A673 (cell line): Measurements from ENCODE around the gene USP9X. TPM values are rescaled to one million over a fixed set of nuclear protein-coding genes. Genes with fewer than 3 reads are reported as not detected.

Experiments used
- BruUV-seq: library from RNA; stranded (reverse); fragments of 400-500 nt; replicated peaks from 2 replicates; lab custom pipeline; 2021; lab: Mats Ljungman, UMichigan
- CTCF ChIA-PET: fragments of 300-600 bp; sonication (Branson Sonifier 250); formaldehyde crosslinking; loops from one replicate; lab custom pipeline; 2022; ENCODE audit warnings: antibody characterized with exemption; lab: Charles Lee
- POLR2A ChIA-PET: fragments of 300-600 bp; sonication (Branson Sonifier 250); formaldehyde crosslinking; loops from one replicate; lab custom pipeline; 2022; ENCODE audit warnings: antibody characterized with exemption; ENCODE audit not compliant: low non-redundant PET; lab: Charles Lee
- DNase-seq: peaks from one replicate; pipeline ENCODE4 v3.0.0-alpha.2; 2015; ENCODE audit warnings: low spot score
- H3K27ac ChIP-seq: fragments of 200-600 bp; sonication (generic); 2 replicates; pipeline ENCODE4 v1.5.1; 2016; ENCODE audit warnings: mixed run types, low read depth, mild to moderate bottlenecking, mixed read lengths, antibody characterized with exemption, low read length; ENCODE audit not compliant: poor library complexity, severe bottlenecking
- H3K27me3 ChIP-seq: fragments of 200-600 bp; sonication (generic); replicated peaks from 2 replicates; pipeline ENCODE4 v1.6.1; 2017; ENCODE audit warnings: mixed run types, low read depth, mild to moderate bottlenecking, mixed read lengths, antibody characterized with exemption, low read length; ENCODE audit not compliant: insufficient read depth, poor library complexity
- H3K36me3 ChIP-seq: fragments of 200-600 bp; sonication (generic); 2 replicates; pipeline ENCODE4 v1.6.1; 2016; ENCODE audit warnings: mixed run types, mild to moderate bottlenecking, mixed read lengths, antibody characterized with exemption, low read length; ENCODE audit not compliant: insufficient read depth, poor library complexity, severe bottlenecking
- H3K4me1 ChIP-seq: fragments of 200-600 bp; sonication (generic); 2 replicates; pipeline ENCODE4 v1.6.1; 2017; ENCODE audit warnings: mixed run types, mild to moderate bottlenecking, mixed read lengths, antibody characterized with exemption, low read length; ENCODE audit not compliant: insufficient read depth, poor library complexity, severe bottlenecking
- H3K4me3 ChIP-seq: fragments of 200-600 bp; sonication (generic); 2 replicates; pipeline ENCODE4 v1.5.1; 2016; ENCODE audit warnings: low read depth, mixed run types, mild to moderate bottlenecking, mixed read lengths, low read length; ENCODE audit not compliant: poor library complexity, severe bottlenecking
- H3K9me3 ChIP-seq: fragments of 200-600 bp; sonication (generic); 2 replicates; pipeline ENCODE4 v1.6.1; 2016; ENCODE audit warnings: mixed run types, low read depth, mild to moderate bottlenecking, mixed read lengths, antibody characterized with exemption, low read length; ENCODE audit not compliant: poor library complexity, severe bottlenecking
- EZH2 ChIP-seq: fragments of 200-600 bp; sonication (generic); IDR thresholded peaks from 2 replicates; pipeline ENCODE4 v1.6.1; 2017; ENCODE audit warnings: borderline replicate concordance, low read depth, mild to moderate bottlenecking, mixed read lengths, antibody characterized with exemption, low read length; ENCODE audit not compliant: poor library complexity, severe bottlenecking
- intact Hi-C: fragments of 100-400 bp; cut with micrococcal nuclease; formaldehyde crosslinking; loops from one replicate; pipeline ENCODE4 v1.10.0; 2022; ENCODE audit not compliant: unreplicated experiment
- total RNA-seq: library from RNA; stranded (reverse); gene quantifications from 2 replicates; pipeline ENCODE4 v1.2.3, GENCODE V29; 2021
- TF ChIP-seq, protein P1 (sequence below): fragments of 300-800, 200-600 bp; sonication (generic); conservative IDR thresholded peaks from 2 replicates; pipeline ENCODE4 v1.5.1; 2017; ENCODE audit warnings: low read depth, mild to moderate bottlenecking, antibody characterized with exemption, low read length, moderate library complexity, mixed read lengths

Gene USP9X
- total RNA-seq, 1 experiment from 2014 or later = 70.6 TPM

- Histone ChIP-seq H3K9me3 (no peaks in the 10 kb centered on the region), H3K27ac (no peak overlapping the region), H3K36me3 (peaks cover 42% of the 10 kb centered on the region), H3K27me3 (no peaks in the 10 kb centered on the region), H3K4me1 (no peaks in the 10 kb centered on the region), H3K4me3 (no peak overlapping the region)
- no peak for TF ChIP-seq EZH2
- TF ChIP-seq, protein P1, sequence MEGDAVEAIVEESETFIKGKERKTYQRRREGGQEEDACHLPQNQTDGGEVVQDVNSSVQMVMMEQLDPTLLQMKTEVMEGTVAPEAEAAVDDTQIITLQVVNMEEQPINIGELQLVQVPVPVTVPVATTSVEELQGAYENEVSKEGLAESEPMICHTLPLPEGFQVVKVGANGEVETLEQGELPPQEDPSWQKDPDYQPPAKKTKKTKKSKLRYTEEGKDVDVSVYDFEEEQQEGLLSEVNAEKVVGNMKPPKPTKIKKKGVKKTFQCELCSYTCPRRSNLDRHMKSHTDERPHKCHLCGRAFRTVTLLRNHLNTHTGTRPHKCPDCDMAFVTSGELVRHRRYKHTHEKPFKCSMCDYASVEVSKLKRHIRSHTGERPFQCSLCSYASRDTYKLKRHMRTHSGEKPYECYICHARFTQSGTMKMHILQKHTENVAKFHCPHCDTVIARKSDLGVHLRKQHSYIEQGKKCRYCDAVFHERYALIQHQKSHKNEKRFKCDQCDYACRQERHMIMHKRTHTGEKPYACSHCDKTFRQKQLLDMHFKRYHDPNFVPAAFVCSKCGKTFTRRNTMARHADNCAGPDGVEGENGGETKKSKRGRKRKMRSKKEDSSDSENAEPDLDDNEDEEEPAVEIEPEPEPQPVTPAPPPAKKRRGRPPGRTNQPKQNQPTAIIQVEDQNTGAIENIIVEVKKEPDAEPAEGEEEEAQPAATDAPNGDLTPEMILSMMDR = no peak
- POLR2A ChIA-PET = no interaction called here
- intact Hi-C loops = no loop called here
- CTCF ChIA-PET = no interaction called here
- BruUV-seq = no TSS peak
- no peak for DNase-seq
Observed at GRCh38 chrX:41200785-41201184, 115.5 kb downstream of the USP9X start.

- H3K36me3 ChIP-seq = peaks cover 69% of the 10 kb centered on the region
- H3K9me3 ChIP-seq = peaks cover 31% of the 10 kb centered on the region
- BruUV-seq = no TSS peak
- no peak overlapping the region for H3K4me3 ChIP-seq
- intact Hi-C loops = no loop called here
- no peak overlapping the region for H3K27ac ChIP-seq
- CTCF ChIA-PET = no interaction called here
- TF ChIP-seq, protein P1 = no peak
- no peak for TF ChIP-seq EZH2
- no peaks in the 10 kb centered on the region for H3K27me3 ChIP-seq
- no peak for DNase-seq
- POLR2A ChIA-PET = no interaction called here
- no peaks in the 10 kb centered on the region for H3K4me1 ChIP-seq
Observed at GRCh38 chrX:41209853-41210252, 124.6 kb downstream of the USP9X start.

DNA sequence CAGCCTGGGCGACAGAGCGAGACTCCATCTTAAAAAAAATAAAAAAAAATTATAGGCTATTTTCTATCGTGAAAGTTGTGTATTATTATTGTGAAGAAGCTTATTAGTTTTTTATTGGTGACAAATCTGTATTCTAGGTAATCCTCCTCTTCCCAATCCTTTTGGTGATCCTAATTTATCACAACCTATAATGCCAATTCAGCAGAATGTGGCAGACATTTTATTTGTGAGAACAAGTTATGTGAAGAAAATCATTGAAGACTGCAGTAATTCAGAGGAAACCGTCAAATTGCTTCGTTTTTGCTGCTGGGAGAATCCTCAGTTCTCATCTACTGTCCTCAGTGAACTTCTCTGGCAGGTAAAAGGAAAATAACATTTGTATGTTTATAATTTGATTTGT is 139.4 kb downstream of the USP9X start:
- Histone ChIP-seq H3K9me3 (no peaks in the 10 kb centered on the region), H3K4me1 (no peaks in the 10 kb centered on the region), H3K27me3 (no peaks in the 10 kb centered on the region), H3K27ac (no peak overlapping the region), H3K36me3 (peaks cover 37% of the 10 kb centered on the region), H3K4me3 (no peak overlapping the region)
- no peak for DNase-seq
- CTCF ChIA-PET = no interaction called here
- BruUV-seq = no TSS peak
- POLR2A ChIA-PET = no interaction called here
- TF ChIP-seq EZH2 = no peak
- TF ChIP-seq, protein P1 = no peak
- intact Hi-C loops = no loop called here
